ENCODE results near the gene PCDHA11.
"Not testable (repeated sequence)": the region's sequence is repeated elsewhere in the genome, so short reads cannot be mapped to it uniquely, and the experiment has no call there.

The PCDHA11 gene

DNA sequence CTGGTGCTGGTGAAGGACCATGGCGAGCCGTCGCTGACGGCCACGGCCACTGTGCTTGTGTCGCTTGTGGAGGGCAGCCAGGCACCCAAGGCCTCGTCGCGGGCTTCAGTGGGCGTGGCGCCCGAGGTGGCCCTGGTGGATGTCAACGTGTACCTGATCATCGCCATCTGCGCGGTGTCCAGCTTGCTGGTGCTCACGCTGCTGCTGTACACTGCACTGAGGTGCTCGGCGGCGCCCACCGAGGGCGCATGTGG, 10.8 kb upstream of the PCDHA11 start:
- Histone ChIP-seq H3K27me3 (ENCODE audit: control insufficient read depth in 1 of 2, insufficient read depth in 2 of 2, low read length in 2 of 2) (no peaks in the 10 kb centered on the region), H3K27ac (ENCODE audit: low read depth, low read length) (no peak overlapping the region), H3K9ac (ENCODE audit: low read length) (no peak overlapping the region), H3K4me3 (ENCODE audit: low read depth in 1 of 2, low read length in 2 of 2) (no peak overlapping the region), H3K4me1 (ENCODE audit: insufficient read depth, low read length) (no peaks in the 10 kb centered on the region), H3K9me3 (ENCODE audit: low read length) (peaks cover 4% of the 10 kb centered on the region), H3K36me3 (ENCODE audit: insufficient read depth, low read length) (no peaks in the 10 kb centered on the region)

DNA sequence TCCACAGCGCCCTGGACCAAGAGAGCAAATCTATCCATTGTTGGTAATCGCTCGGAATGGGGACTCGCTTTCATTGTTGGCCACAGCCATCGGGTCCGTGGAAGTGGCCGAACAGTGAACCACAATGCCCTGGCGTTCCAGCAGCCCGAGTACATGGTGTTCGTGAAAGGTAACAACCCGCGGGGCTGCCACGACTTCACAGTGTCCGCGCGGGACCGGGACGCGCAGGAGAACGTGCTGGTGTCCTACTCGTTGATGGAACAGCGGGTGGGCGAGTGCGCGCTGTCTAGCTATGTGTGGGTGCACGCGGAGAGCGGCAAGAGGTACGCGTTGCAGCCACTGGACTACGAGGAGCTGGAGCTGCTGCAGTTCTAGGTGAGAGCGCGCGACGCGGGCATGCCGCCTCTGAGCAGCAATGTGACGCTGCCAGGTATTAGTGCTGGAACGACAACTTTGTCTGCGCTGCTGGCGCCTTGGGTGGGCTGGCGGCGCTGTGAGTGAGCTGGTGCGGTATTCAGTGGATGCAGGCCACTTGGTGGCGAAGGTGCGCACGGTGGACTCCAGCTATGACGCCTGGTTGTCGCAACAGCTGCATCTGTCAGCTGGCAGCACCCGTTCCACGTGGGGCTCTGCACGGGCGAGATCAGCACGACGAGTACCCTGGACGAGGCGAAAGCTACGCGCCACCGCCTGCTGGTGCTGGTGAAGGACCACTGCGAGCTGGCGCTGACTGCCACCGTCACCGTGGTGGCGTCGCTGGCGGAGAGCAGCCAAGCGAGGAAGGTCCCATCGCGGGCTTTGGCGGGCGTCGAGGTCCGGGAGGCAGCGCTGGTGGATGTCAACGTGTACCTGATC, 6.1 kb upstream of the PCDHA11 start:
- Histone ChIP-seq H3K36me3 (ENCODE audit: insufficient read depth, low read length) (no peaks in the 10 kb centered on the region), H3K27ac (ENCODE audit: low read depth, low read length) (no peak overlapping the region), H3K27me3 (ENCODE audit: control insufficient read depth in 1 of 2, insufficient read depth in 2 of 2, low read length in 2 of 2) (no peaks in the 10 kb centered on the region), H3K9ac (ENCODE audit: low read length) (no peak overlapping the region), H3K4me1 (ENCODE audit: insufficient read depth, low read length) (no peaks in the 10 kb centered on the region), H3K4me3 (ENCODE audit: low read depth in 1 of 2, low read length in 2 of 2) (no peak overlapping the region), H3K9me3 (ENCODE audit: low read length) (peaks cover 4% of the 10 kb centered on the region)

DNA sequence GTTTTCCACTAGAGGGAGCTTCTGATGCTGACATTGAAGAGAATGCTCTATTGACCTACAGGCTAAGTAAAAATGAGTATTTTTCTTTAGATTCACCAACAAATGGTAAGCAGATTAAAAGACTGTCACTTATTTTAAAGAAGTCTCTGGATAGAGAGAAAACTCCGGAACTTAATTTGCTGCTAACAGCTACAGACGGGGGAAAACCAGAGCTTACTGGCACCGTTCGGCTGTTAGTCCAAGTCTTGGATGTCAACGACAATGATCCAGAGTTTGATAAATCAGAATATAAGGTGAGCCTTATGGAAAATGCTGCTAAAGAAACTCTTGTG, 764 bp downstream of the PCDHA11 start:
- Histone ChIP-seq H3K27me3 (ENCODE audit: control insufficient read depth in 1 of 2, insufficient read depth in 2 of 2, low read length in 2 of 2) (peaks cover 0 to 7% of the 10 kb centered on the region in 2 donors), H3K9ac (ENCODE audit: low read length) (no peak overlapping the region), H3K4me1 (ENCODE audit: insufficient read depth, low read length) (no peaks in the 10 kb centered on the region), H3K27ac (ENCODE audit: low read depth, low read length) (no peak overlapping the region), H3K4me3 (ENCODE audit: low read depth in 1 of 2, low read length in 2 of 2) (no peak overlapping the region), H3K36me3 (ENCODE audit: insufficient read depth, low read length) (no peaks in the 10 kb centered on the region), H3K9me3 (ENCODE audit: low read length) (no peaks in the 10 kb centered on the region)

DNA sequence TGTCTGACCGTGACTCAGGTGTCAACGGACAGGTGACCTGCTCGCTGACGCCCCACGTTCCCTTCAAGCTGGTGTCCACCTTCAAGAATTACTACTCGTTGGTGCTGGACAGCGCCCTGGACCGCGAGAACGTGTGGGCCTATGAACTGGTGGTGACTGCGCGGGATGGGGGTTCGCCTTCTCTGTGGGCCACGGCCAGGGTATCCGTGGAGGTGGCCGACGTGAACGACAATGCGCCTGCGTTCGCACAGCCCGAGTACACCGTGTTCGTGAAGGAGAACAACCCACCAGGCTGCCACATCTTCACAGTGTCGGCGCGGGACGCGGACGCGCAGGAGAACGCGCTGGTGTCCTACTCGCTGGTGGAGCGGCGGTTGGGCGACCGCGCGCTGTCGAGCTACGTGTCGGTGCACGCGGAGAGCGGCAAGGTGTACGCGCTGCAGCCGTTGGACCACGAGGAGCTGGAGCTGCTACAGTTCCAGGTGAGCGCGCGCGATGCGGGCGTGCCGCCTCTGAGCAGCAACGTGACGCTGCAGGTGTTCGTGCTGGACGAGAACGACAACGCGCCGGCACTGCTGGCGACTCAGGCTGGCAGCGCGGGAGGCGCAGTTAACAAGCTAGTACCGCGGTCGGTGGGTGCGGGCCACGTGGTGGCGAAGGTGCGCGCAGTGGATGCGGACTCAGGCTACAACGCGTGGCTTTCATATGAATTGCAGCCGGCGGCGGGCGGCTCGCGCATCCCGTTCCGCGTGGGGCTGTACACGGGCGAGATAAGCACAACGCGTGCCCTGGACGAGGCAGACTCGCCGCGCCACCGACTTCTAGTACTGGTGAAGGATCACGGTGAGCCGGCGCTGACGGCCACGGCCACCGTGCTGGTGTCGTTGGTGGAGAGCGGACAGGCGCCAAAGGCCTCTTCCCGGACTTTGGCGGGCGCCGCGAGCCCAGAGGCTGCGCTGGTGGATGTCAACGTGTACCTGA, 1.8 kb downstream of the PCDHA11 start:
- Histone ChIP-seq H3K27me3 (ENCODE audit: control insufficient read depth in 1 of 2, insufficient read depth in 2 of 2, low read length in 2 of 2) (peaks cover 0 to 7% of the 10 kb centered on the region in 2 donors), H3K27ac (ENCODE audit: low read depth, low read length) (no peak overlapping the region), H3K9me3 (ENCODE audit: low read length) (no peaks in the 10 kb centered on the region), H3K36me3 (ENCODE audit: insufficient read depth, low read length) (no peaks in the 10 kb centered on the region), H3K9ac (ENCODE audit: low read length) (no peak overlapping the region), H3K4me3 (ENCODE audit: low read depth in 1 of 2, low read length in 2 of 2) (no peak overlapping the region), H3K4me1 (ENCODE audit: insufficient read depth, low read length) (no peaks in the 10 kb centered on the region)

DNA sequence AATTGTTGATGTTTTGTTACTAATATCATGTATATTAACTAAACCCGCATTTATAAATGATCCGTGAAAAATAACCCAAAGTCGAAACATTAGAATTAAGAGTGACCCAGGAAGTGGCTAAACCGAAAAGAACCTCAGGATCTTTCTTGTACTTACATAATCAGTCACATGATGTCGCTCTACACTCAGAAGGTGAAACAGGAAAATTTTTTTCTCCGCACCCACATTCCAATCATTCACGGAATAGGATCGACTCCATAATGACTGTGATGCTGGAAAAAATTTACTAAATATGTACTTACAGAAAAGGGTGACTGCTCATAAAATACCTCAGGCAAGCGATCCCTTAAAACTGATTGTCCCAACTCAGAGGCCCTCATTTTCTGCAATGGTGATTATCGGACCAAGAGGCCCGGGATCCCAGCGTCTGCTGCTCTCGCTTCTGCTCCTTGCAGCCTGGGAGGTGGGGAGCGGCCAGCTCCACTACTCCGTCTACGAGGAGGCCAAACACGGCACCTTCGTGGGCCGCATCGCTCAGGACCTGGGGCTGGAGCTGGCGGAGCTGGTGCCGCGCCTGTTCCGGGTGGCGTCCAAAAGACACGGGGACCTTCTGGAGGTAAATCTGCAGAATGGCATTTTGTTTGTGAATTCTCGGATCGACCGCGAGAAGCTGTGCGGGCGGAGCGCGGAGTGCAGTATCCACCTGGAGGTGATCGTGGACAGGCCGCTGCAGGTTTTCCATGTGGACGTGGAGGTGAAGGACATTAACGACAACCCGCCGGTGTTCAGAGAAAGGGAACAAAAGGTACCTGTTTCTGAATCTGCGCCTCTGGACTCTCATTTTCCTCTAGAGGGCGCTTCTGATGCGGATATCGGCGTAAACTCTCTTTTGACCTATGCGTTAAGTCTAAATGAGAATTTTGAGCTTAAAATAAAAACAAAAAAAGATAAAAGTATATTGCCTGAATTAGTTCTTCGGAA, 6.6 kb downstream of the PCDHA11 start, which contains the start of gene PCDHA12:
Gene PCDHA12 (plus strand): TSS at position 224 of the 981 bp plus-strand sequence. CDS start 165 bp downstream, at position 389.
- peaks cover 5% of the 10 kb centered on the region for H3K9me3 ChIP-seq (ENCODE audit: low read length)
- H3K4me1 ChIP-seq (ENCODE audit: insufficient read depth, low read length) = no peaks in the 10 kb centered on the region
- peaks cover 0 to 12% of the 10 kb centered on the region in 2 donors for H3K27me3 ChIP-seq (ENCODE audit: control insufficient read depth in 1 of 2, insufficient read depth in 2 of 2, low read length in 2 of 2)
- no peak within 1 kb of the TSS for H3K27ac ChIP-seq (ENCODE audit: low read depth, low read length)
- H3K36me3 ChIP-seq (ENCODE audit: insufficient read depth, low read length) = no peaks in the 10 kb centered on the region
- H3K9ac ChIP-seq (ENCODE audit: low read length) = no peak within 1 kb of the TSS
- no peak within 1 kb of the TSS for H3K4me3 ChIP-seq (ENCODE audit: low read depth in 1 of 2, low read length in 2 of 2)

DNA sequence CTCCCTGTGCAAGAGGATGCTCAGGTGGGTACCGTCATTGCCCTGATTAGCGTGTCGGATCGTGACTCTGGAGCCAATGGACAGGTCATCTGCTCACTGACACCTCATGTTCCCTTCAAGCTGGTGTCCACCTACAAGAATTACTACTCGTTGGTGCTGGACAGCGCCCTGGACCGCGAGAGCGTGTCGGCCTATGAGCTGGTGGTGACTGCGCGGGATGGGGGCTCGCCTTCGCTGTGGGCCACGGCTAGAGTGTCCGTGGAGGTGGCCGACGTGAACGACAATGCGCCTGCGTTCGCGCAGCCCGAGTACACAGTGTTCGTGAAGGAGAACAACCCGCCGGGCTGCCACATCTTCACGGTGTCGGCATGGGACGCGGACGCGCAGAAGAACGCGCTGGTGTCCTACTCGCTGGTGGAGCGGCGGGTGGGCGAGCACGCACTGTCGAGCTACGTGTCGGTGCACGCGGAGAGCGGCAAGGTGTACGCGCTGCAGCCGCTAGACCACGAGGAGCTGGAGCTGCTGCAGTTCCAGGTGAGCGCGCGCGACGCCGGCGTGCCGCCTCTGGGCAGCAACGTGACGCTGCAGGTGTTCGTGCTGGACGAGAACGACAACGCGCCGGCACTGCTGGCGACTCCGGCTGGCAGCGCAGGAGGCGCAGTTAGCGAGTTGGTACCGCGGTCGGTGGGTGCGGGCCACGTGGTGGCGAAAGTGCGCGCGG, 7.9 kb downstream of the PCDHA11 start:
- not testable (repeated sequence) for H3K9ac ChIP-seq (ENCODE audit: low read length); H3K36me3 ChIP-seq (ENCODE audit: insufficient read depth, low read length); H3K4me3 ChIP-seq (ENCODE audit: low read depth in 1 of 2, low read length in 2 of 2); H3K4me1 ChIP-seq (ENCODE audit: insufficient read depth, low read length); H3K27ac ChIP-seq (ENCODE audit: low read depth, low read length); H3K27me3 ChIP-seq (ENCODE audit: control insufficient read depth in 1 of 2, insufficient read depth in 2 of 2, low read length in 2 of 2); H3K9me3 ChIP-seq (ENCODE audit: low read length)

DNA sequence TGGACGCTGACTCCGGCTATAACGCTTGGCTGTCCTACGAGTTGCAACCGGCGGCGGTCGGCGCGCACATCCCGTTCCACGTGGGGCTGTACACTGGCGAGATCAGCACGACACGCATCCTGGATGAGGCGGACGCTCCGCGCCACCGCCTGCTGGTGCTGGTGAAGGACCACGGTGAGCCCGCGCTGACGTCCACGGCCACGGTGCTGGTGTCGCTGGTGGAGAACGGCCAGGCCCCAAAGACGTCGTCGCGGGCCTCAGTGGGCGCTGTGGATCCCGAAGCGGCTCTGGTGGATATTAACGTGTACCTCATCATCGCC, 8.5 kb downstream of the PCDHA11 start:
- peaks cover 5% of the 10 kb centered on the region for H3K9me3 ChIP-seq (ENCODE audit: low read length)
- H3K27me3 ChIP-seq (ENCODE audit: control insufficient read depth in 1 of 2, insufficient read depth in 2 of 2, low read length in 2 of 2) = peaks cover 0 to 5% of the 10 kb centered on the region in 2 donors
- H3K9ac ChIP-seq (ENCODE audit: low read length) = no peak overlapping the region
- no peak overlapping the region for H3K4me3 ChIP-seq (ENCODE audit: low read depth in 1 of 2, low read length in 2 of 2)
- H3K27ac ChIP-seq (ENCODE audit: low read depth, low read length) = no peak overlapping the region
- H3K36me3 ChIP-seq (ENCODE audit: insufficient read depth, low read length) = no peaks in the 10 kb centered on the region
- no peaks in the 10 kb centered on the region for H3K4me1 ChIP-seq (ENCODE audit: insufficient read depth, low read length)

DNA sequence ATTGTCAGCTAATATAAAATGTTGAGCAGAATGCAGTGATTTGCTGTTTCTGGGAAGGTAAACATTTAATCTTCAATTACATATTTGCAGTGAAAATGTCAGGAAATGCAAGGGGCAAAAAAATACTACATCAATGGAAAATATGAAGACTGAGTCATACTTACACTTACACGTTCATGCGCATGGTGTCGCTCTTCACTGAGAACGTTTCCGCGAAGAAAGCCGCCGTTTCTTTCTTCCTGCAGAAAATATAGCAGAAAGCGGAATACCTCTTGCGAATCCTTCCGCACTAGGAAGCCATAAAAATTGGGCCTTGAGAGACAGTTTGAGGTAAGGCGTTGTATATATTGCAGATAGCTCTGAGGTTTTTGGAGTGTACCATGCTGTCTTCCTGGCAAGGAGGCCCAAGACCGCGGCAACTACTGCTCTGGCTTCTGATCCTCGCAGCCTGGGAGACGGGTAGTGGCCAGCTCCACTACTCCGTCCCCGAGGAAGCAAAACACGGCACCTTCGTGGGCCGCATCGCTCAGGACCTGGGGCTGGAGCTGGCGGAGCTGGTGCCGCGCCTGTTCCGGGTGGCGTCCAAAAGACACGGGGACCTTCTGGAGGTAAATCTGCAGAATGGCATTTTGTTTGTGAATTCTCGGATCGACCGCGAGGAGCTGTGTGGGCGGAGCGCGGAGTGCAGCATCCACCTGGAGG, 13.3 kb downstream of the PCDHA11 start, which contains the start of gene PCDHA13:
Gene PCDHA13 (plus strand): TSS at position 236 of the 702 bp plus-strand sequence. CDS start 145 bp downstream, at position 381.
- Histone ChIP-seq H3K27ac (ENCODE audit: low read depth, low read length) (no peak within 1 kb of the TSS), H3K4me1 (ENCODE audit: insufficient read depth, low read length) (no peaks in the 10 kb centered on the region), H3K27me3 (ENCODE audit: control insufficient read depth in 1 of 2, insufficient read depth in 2 of 2, low read length in 2 of 2) (peaks cover 0 to 8% of the 10 kb centered on the region in 2 donors), H3K4me3 (ENCODE audit: low read depth in 1 of 2, low read length in 2 of 2) (no peak within 1 kb of the TSS), H3K9me3 (ENCODE audit: low read length) (peaks cover 6% of the 10 kb centered on the region), H3K9ac (ENCODE audit: low read length) (no peak within 1 kb of the TSS), H3K36me3 (ENCODE audit: insufficient read depth, low read length) (no peaks in the 10 kb centered on the region)

DNA sequence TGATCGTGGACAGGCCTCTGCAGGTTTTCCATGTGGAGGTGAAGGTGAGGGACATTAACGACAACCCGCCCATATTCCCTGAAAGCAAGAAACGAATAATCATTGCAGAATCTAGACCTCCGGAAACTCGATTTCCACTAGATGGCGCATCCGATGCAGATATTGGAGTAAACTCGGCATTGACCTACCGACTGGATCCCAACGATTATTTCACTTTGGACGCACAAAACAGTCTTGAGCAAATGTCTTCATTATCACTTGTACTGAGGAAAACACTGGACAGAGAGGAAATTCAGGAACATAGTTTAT, 13.8 kb downstream of the PCDHA11 start:
- Histone ChIP-seq H3K36me3 (ENCODE audit: insufficient read depth, low read length) (no peaks in the 10 kb centered on the region), H3K9me3 (ENCODE audit: low read length) (peaks cover 6% of the 10 kb centered on the region), H3K27me3 (ENCODE audit: control insufficient read depth in 1 of 2, insufficient read depth in 2 of 2, low read length in 2 of 2) (peaks cover 0 to 4% of the 10 kb centered on the region in 2 donors), H3K9ac (ENCODE audit: low read length) (no peak overlapping the region), H3K4me3 (ENCODE audit: low read depth in 1 of 2, low read length in 2 of 2) (no peak overlapping the region), H3K27ac (ENCODE audit: low read depth, low read length) (no peak overlapping the region), H3K4me1 (ENCODE audit: insufficient read depth, low read length) (no peaks in the 10 kb centered on the region)

DNA sequence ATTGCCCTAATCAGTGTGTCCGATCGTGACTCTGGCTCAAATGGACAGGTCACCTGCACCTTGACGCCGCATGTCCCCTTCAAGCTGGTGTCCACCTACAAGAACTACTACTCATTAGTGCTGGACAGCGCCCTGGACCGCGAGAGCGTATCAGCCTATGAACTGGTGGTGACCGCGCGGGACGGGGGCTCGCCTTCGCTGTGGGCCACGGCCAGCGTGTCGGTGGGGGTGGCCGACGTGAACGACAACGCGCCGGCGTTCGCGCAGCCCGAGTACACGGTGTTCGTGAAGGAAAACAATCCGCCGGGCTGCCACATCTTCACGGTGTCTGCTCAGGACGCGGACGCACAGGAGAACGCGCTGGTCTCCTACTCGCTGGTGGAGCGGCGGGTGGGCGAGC, 14.6 kb downstream of the PCDHA11 start:
- Histone ChIP-seq H3K9me3 (ENCODE audit: low read length) (peaks cover 6% of the 10 kb centered on the region), H3K4me3 (ENCODE audit: low read depth in 1 of 2, low read length in 2 of 2) (no peak overlapping the region), H3K9ac (ENCODE audit: low read length) (no peak overlapping the region), H3K36me3 (ENCODE audit: insufficient read depth, low read length) (no peaks in the 10 kb centered on the region), H3K27ac (ENCODE audit: low read depth, low read length) (no peak overlapping the region), H3K4me1 (ENCODE audit: insufficient read depth, low read length) (no peaks in the 10 kb centered on the region), H3K27me3 (ENCODE audit: control insufficient read depth in 1 of 2, insufficient read depth in 2 of 2, low read length in 2 of 2) (peaks cover 0 to 4% of the 10 kb centered on the region in 2 donors)

All from muscle layer of colon (tissue), 2 donors.